Large intestine (tissue), 3 donors: ENCODE results near the gene CD69. TPM values are rescaled to one million over a fixed set of nuclear protein-coding genes. Genes with fewer than 3 reads are reported as not detected.
"Not testable (repeated sequence)": the region's sequence is repeated elsewhere in the genome, so short reads cannot be mapped to it uniquely, and the experiment has no call there.

Experiments
- DNase-seq, 2 donors: peaks; one replicate each; pipeline versions ENCODE4 v3.0.0 to v3.0.0-alpha.2; 2013
- H3K27ac ChIP-seq: one replicate; pipeline ENCODE4 v1.5.1; 2013; ENCODE audit warnings: low read length
- H3K27me3 ChIP-seq: 2 replicates; pipeline ENCODE4 v1.6.1; 2013; ENCODE audit warnings: low read length; ENCODE audit not compliant: control insufficient read depth, insufficient read depth
- H3K36me3 ChIP-seq: 2 replicates; pipeline ENCODE4 v1.6.1; 2013; ENCODE audit warnings: low read length; ENCODE audit not compliant: control insufficient read depth, insufficient read depth
- H3K4me1 ChIP-seq: one replicate; pipeline ENCODE4 v1.6.1; 2013; ENCODE audit warnings: low read length; ENCODE audit not compliant: control insufficient read depth, insufficient read depth
- H3K4me3 ChIP-seq: one replicate; pipeline ENCODE4 v1.5.1; 2013; ENCODE audit warnings: low read length
- H3K9me3 ChIP-seq: one replicate; pipeline ENCODE4 v1.6.1; 2013; ENCODE audit warnings: mild to moderate bottlenecking, low read depth, low read length, moderate library complexity; ENCODE audit not compliant: control insufficient read depth
- WGBS: methylation state at CpG from one replicate; pipeline ENCODE4 v1.1.5; 2013; ENCODE audit warnings: low lambda C conversion rate; ENCODE audit not compliant: insufficient coverage; 5-methylcytosine and 5-hydroxymethylcytosine counted together
- polyA plus RNA-seq: library from polyadenylated mRNA; unstranded; fragments of 120-200 nt; gene quantifications from one replicate; pipeline ENCODE4 v1.2.1, GENCODE V29; 2013

The CD69 gene
- polyA plus RNA-seq, 1 donor, result 12.3 TPM

DNA sequence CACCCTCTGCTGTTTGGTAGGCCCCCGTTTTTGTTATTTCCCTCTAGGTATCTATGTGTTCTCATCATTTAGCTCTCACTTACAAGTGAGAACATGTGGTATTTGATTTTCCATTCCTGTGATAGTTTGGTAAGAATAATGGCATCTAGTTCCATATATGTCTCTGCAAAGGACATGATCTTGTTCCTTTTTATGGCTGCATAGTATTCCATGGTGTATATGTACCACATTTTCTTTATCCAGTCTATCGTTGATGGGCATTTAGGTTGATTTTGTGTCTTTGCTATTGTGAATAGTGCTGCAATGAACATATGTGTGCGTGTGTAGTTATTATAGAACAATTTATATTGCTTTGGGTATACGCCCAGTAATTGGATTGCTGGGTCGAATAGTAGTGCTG is 56.1 kb downstream of the CD69 start:
- 96% methylated on average over 3 of the region's 5 CpGs for WGBS

More for the DNA sequence above, 56.1 kb downstream of the CD69 start:
- not testable (repeated sequence) for H3K36me3 ChIP-seq, H3K27me3 ChIP-seq, DNase-seq, H3K27ac ChIP-seq, H3K9me3 ChIP-seq, H3K4me3 ChIP-seq, H3K4me1 ChIP-seq

Other genes starting within 250 kb of the CD69 start
- gene KLRB1, start 153.0 kb downstream of the CD69 start, polyA plus RNA-seq, result 7.8 TPM
- gene CLEC2D, start 91.2 kb downstream of the CD69 start, polyA plus RNA-seq, result 9.9 TPM
- gene CLECL1, start 27.8 kb downstream of the CD69 start, polyA plus RNA-seq, result 0.31 TPM
- gene KLRF1, start 66.6 kb upstream of the CD69 start, polyA plus RNA-seq, result 1.5 TPM
- gene CLEC2B, start 108.5 kb upstream of the CD69 start, polyA plus RNA-seq, result 5.2 TPM
- 1.2 TPM for gene KLRF2, start 120.6 kb upstream of the CD69 start, polyA plus RNA-seq
- not detected for gene CLEC2A, start 171.5 kb upstream of the CD69 start, polyA plus RNA-seq
- gene CLEC12A, start 210.5 kb upstream of the CD69 start, polyA plus RNA-seq, result 1.5 TPM
- gene CLEC1B, start 238.2 kb upstream of the CD69 start, polyA plus RNA-seq, result 0.19 TPM
- 0.25 TPM for gene CLEC12B, start 249.7 kb upstream of the CD69 start, polyA plus RNA-seq